ENCODE results near the gene PATJ.
"Not testable (repeated sequence)": the region's sequence is repeated elsewhere in the genome, so short reads cannot be mapped to it uniquely, and the experiment has no call there.

PATJ gene

DNA sequence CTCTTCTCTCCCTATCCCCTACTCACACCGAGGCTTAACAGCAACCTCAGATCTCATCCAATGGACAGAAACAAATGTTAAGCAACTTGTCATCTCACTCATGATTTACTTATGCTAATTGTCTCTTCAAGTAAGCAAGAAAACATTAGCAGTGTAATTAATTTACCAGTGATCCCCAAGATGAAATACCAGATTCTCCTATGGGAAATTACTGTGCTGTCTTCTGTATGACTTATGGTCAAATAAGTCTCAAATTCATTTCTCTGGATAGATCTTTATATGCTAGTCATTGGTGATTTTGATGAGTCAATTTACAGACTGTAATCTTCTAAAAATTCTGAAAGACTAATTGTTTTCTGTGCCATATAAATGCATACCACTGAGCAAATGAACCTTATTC is 419.4 kb downstream of the PATJ start:
- Histone ChIP-seq H3K4me3 (ENCODE audit: low read length, poor library complexity, severe bottlenecking) (no peak overlapping the region), H2AFZ (ENCODE audit: low read length) (no peak overlapping the region), H3K4me2 (ENCODE audit: low read depth, low read length, poor library complexity, severe bottlenecking) (no peak overlapping the region), H4K20me1 (ENCODE audit: insufficient read depth, low read length, poor library complexity, severe bottlenecking) (no peaks in the 10 kb centered on the region), H3K9me3 (ENCODE audit: insufficient read depth, low read depth, low read length) (no peaks in the 10 kb centered on the region), H3K27me3 (ENCODE audit: insufficient read depth, low read length, poor library complexity, severe bottlenecking) (no peaks in the 10 kb centered on the region), H3K9ac (ENCODE audit: low read depth, low read length, poor library complexity, severe bottlenecking) (no peak overlapping the region), H3F3A (ENCODE audit: low read depth) (no peaks in the 10 kb centered on the region; the same call in 1 of the 2 replicates), H3K36me3 (ENCODE audit: insufficient read depth, low read length) (no peaks in the 10 kb centered on the region), H3K79me2 (ENCODE audit: insufficient read depth, low read length) (no peaks in the 10 kb centered on the region), H3K4me1 (ENCODE audit: insufficient read depth, low read length, poor library complexity, severe bottlenecking) (peaks cover 5% of the 10 kb centered on the region), H3K9me2 (replicated peaks; ENCODE audit: low read depth, low read length) (no peaks in the 10 kb centered on the region)
- TF ChIP-seq, protein P1, sequence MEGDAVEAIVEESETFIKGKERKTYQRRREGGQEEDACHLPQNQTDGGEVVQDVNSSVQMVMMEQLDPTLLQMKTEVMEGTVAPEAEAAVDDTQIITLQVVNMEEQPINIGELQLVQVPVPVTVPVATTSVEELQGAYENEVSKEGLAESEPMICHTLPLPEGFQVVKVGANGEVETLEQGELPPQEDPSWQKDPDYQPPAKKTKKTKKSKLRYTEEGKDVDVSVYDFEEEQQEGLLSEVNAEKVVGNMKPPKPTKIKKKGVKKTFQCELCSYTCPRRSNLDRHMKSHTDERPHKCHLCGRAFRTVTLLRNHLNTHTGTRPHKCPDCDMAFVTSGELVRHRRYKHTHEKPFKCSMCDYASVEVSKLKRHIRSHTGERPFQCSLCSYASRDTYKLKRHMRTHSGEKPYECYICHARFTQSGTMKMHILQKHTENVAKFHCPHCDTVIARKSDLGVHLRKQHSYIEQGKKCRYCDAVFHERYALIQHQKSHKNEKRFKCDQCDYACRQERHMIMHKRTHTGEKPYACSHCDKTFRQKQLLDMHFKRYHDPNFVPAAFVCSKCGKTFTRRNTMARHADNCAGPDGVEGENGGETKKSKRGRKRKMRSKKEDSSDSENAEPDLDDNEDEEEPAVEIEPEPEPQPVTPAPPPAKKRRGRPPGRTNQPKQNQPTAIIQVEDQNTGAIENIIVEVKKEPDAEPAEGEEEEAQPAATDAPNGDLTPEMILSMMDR (conservative IDR thresholded peaks at IDR 0.05; ENCODE audit: low read length), result no peak
- no peak for TF ChIP-seq EZH2phosphoT487 (IDR thresholded peaks at IDR 0.05; ENCODE audit: borderline replicate concordance)

DNA sequence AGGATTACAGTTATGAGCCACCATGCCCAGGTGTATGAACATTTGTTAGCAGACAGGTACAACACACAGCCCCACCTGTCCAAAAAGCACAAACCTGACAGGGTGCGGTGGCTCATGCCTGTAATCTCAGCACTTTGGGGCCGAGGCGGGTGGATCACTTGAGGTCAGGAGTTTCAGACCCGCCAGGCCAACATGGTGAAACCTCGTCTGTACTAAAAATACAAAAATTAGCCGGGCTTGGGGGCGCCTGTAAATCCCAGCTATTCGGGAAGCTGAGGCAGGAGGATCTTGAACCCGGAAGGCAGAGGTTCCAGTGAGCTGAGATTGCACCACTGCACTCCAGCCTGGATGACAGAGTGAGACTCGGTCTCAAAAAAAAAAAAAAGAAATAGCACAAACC is 428.1 kb downstream of the PATJ start:
- H3K27me3 ChIP-seq (ENCODE audit: insufficient read depth, low read length, poor library complexity, severe bottlenecking); H3K9me3 ChIP-seq (ENCODE audit: insufficient read depth, low read depth, low read length); H3K4me3 ChIP-seq (ENCODE audit: low read length, poor library complexity, severe bottlenecking); H3F3A ChIP-seq (ENCODE audit: low read depth); H3K9ac ChIP-seq (ENCODE audit: low read depth, low read length, poor library complexity, severe bottlenecking); H4K20me1 ChIP-seq (ENCODE audit: insufficient read depth, low read length, poor library complexity, severe bottlenecking); H3K4me1 ChIP-seq (ENCODE audit: insufficient read depth, low read length, poor library complexity, severe bottlenecking); H3K79me2 ChIP-seq (ENCODE audit: insufficient read depth, low read length); H3K9me2 ChIP-seq (replicated peaks; ENCODE audit: low read depth, low read length); H3K4me2 ChIP-seq (ENCODE audit: low read depth, low read length, poor library complexity, severe bottlenecking); H3K36me3 ChIP-seq (ENCODE audit: insufficient read depth, low read length); H2AFZ ChIP-seq (ENCODE audit: low read length): not testable (repeated sequence)

DNA sequence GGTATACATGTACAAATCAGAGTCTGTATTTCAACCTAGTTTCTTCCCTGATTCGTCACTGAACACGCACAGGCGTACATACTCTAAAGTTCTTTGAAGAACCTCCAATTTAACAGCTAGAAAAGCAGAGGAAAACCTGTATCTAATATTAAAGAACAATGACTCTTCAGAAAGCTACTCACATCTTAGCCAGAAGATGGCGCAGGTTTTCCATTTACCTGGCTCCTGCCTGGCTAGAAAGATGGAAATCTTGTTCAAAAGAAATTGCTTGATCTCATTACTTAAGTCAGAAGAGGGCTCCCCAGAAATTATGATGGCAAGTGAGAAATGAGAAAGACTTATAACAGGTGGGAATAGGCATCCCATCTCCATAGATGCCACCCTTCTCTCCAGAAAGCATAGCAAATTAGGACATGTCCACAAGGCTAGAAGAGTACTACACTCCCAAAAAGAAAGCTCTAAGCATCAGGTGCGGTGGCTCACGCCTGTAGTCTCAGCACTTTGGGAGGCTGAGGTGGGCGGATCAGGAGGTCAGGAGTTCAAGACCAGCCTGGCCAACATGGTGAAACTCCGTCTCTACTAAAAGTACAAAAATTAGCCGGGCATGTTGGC is 433.4 kb downstream of the PATJ start:
- H3K9me2 ChIP-seq (replicated peaks; ENCODE audit: low read depth, low read length), result no peaks in the 10 kb centered on the region
- no peaks in the 10 kb centered on the region for H3F3A ChIP-seq (ENCODE audit: low read depth)
- no peaks in the 10 kb centered on the region for H3K27me3 ChIP-seq (ENCODE audit: insufficient read depth, low read length, poor library complexity, severe bottlenecking)
- no peak overlapping the region for H3K4me2 ChIP-seq (ENCODE audit: low read depth, low read length, poor library complexity, severe bottlenecking)
- TF ChIP-seq, protein P1 (conservative IDR thresholded peaks at IDR 0.05; ENCODE audit: low read length), result peak; percentile 86
- TF ChIP-seq EZH2phosphoT487 (IDR thresholded peaks at IDR 0.05; ENCODE audit: borderline replicate concordance), result no peak
- peak overlapping the region; percentile 37; the same call in 1 of the 2 replicates for H2AFZ ChIP-seq (ENCODE audit: low read length)
- no peaks in the 10 kb centered on the region for H3K79me2 ChIP-seq (ENCODE audit: insufficient read depth, low read length)
- no peak overlapping the region for H3K9ac ChIP-seq (ENCODE audit: low read depth, low read length, poor library complexity, severe bottlenecking)
- H3K36me3 ChIP-seq (ENCODE audit: insufficient read depth, low read length), result no peaks in the 10 kb centered on the region
- no peaks in the 10 kb centered on the region for H3K4me1 ChIP-seq (ENCODE audit: insufficient read depth, low read length, poor library complexity, severe bottlenecking)
- no peak overlapping the region for H3K4me3 ChIP-seq (ENCODE audit: low read length, poor library complexity, severe bottlenecking)
- H3K9me3 ChIP-seq (ENCODE audit: insufficient read depth, low read depth, low read length), result no peaks in the 10 kb centered on the region
- H4K20me1 ChIP-seq (ENCODE audit: insufficient read depth, low read length, poor library complexity, severe bottlenecking), result no peaks in the 10 kb centered on the region

Data from Loucy (cell line).